Left ventricle myocardium inferior (tissue), 1 donor: ENCODE results near the gene HOXB3. TPM values are rescaled to one million over a fixed set of nuclear protein-coding genes. Genes with fewer than 3 reads are reported as not detected.

Experiments
- DNase-seq: peaks from one replicate; pipeline ENCODE4 v3.0.0-alpha.2; 2020
- H3K27ac ChIP-seq: fragments of 200-600 bp; replicated peaks from 2 replicates; pipeline ENCODE4 v1.8.0; 2021
- H3K27me3 ChIP-seq: fragments of 200-600 bp; 2 replicates; pipeline ENCODE4 v1.8.0; 2021; ENCODE audit warnings: low read depth
- H3K36me3 ChIP-seq: fragments of 200-600 bp; 2 replicates; pipeline ENCODE4 v1.8.0; 2021
- H3K4me1 ChIP-seq: fragments of 200-600 bp; 2 replicates; pipeline ENCODE4 v1.8.0; 2021
- H3K4me3 ChIP-seq: fragments of 200-600 bp; 2 replicates; pipeline ENCODE4 v1.8.0; 2021; ENCODE audit warnings: mild to moderate bottlenecking, moderate library complexity
- H3K9me3 ChIP-seq: fragments of 200-600 bp; replicated peaks from 2 replicates; pipeline ENCODE4 v1.8.0; 2021
- intact Hi-C: fragments of 100-400 bp; cut with micrococcal nuclease; formaldehyde crosslinking; loops from one replicate; pipeline ENCODE4 v1.11.0; 2022
- total RNA-seq: library from RNA; stranded (reverse); fragmentation: NEBNext Ultra II Directional; extraction: Animal tissue kit (Norgen Biotek cat#: 25700); gene quantifications from one replicate; pipeline ENCODE4 v1.2.1, GENCODE V29; 2021
- TF ChIP-seq, protein P1 (sequence below): fragments of 200-600 bp; IDR thresholded peaks from 2 replicates; pipeline ENCODE4 v1.8.0; 2021; ENCODE audit warnings: antibody characterized with exemption, mild to moderate bottlenecking, borderline replicate concordance
- donor health status: DM: no; HTN: yes; CAD: no; lungs with severe emphysema.

Gene HOXB3
- total RNA-seq, 1 donor from 2014 or later, result 0.91 TPM

DNA sequence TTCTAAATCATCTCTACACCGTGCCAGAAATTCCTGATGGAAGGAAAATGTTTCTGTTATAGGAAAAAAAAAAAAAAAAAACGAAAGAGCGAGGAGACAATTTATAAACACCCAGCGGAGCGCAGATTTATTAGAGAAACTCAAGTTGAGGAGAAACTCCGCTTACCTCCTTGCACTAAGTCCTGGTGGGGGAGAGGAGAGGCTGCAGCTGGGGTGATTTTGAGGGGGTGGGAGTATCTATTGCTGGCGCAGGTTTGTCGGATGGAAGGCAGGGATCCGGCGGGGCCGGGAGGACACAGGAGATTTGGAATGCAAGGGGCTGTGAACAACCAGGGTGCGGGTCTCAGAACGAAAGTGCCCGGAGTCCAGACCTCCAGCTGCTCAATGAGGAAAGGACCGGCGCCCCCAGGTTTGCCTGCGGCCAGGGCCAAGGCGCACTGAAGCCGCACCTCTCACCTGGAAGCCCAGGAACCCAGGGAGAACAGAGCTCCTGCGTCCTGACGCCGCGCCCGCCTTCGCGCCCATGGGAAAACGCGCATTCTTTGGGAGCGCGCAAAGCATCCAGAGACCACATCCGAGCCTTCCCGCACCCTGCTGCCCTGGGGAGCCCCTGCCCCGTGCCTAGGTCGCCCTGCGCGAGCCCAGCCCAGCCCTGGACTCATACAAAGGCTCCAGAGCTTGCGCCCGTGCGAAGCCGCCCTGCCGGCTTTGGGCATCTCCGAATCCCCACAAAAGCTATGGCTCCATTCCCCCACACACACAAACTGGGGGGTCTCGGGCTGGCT lies 27.6 kb upstream of the HOXB3 start:
- Histone ChIP-seq H3K4me1 (peaks cover 33% of the 10 kb centered on the region), H3K9me3 (no peaks in the 10 kb centered on the region), H3K27me3 (peaks cover 100% of the 10 kb centered on the region), H3K36me3 (no peaks in the 10 kb centered on the region), H3K27ac (no peak overlapping the region), H3K4me3 (no peak overlapping the region)
- intact Hi-C loops, result loop anchor here (10.0 kb wide), 1 partner anchor 283 kb away; no protein-coding TSS in a partner anchor
- TF ChIP-seq, protein P1, sequence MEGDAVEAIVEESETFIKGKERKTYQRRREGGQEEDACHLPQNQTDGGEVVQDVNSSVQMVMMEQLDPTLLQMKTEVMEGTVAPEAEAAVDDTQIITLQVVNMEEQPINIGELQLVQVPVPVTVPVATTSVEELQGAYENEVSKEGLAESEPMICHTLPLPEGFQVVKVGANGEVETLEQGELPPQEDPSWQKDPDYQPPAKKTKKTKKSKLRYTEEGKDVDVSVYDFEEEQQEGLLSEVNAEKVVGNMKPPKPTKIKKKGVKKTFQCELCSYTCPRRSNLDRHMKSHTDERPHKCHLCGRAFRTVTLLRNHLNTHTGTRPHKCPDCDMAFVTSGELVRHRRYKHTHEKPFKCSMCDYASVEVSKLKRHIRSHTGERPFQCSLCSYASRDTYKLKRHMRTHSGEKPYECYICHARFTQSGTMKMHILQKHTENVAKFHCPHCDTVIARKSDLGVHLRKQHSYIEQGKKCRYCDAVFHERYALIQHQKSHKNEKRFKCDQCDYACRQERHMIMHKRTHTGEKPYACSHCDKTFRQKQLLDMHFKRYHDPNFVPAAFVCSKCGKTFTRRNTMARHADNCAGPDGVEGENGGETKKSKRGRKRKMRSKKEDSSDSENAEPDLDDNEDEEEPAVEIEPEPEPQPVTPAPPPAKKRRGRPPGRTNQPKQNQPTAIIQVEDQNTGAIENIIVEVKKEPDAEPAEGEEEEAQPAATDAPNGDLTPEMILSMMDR, result no peak
- DNase-seq, result no peak

GRCh38 chr17:48616717-48617470 lies 26.9 kb upstream of the HOXB3 start:
- Histone ChIP-seq H3K9me3 (no peaks in the 10 kb centered on the region), H3K36me3 (no peaks in the 10 kb centered on the region), H3K27me3 (peaks cover 100% of the 10 kb centered on the region), H3K4me1 (peaks cover 40% of the 10 kb centered on the region), H3K27ac (no peak overlapping the region), H3K4me3 (no peak overlapping the region)
- intact Hi-C loops, result loop anchor here (10.0 kb wide), 1 partner anchor 282 kb away; no protein-coding TSS in a partner anchor
- TF ChIP-seq, protein P1, result no peak
- no peak for DNase-seq

DNA sequence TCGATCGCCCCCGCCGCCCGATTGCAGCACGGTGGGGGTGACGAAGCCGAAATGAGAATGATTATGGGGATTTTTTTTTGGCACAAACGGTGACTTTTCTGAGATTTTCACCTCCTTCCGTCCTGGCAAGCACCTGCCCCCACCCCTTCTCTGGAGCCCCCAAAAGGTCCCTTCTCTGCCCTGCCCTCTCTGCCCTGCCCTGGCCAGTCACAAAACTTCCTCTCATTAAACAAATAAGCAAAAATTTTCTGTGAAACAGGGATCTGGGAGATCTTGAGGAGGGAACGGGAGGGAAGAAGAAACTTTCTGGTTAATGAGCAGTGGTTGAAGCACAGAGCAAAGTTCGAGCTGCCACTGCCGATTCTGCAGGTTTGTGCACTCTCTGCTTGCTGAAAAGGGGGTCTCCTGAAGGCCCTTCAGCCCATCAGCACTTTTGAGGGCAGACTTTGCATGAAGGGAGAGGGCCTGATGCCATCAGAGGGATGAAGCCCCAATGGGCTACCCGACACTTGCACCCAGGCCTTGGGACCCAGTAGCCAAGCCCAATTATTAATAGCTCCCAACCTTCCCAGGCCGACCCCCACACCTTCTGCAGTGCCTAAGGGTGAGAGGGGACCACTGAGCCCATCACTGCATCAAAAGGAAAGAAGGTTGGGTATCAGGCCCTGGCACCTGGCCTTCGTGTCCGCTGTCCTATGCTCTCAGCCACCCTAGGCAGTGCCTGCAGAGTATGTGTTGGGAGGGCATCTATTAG lies 26.1 kb upstream of the HOXB3 start:
- H3K4me3 ChIP-seq, result no peak overlapping the region
- no peak overlapping the region for H3K27ac ChIP-seq
- intact Hi-C loops, result loop anchor here (10.0 kb wide), 1 partner anchor 281 kb away; no protein-coding TSS in a partner anchor
- peaks cover 100% of the 10 kb centered on the region for H3K27me3 ChIP-seq
- peaks cover 47% of the 10 kb centered on the region for H3K4me1 ChIP-seq
- TF ChIP-seq, protein P1, result no peak
- H3K9me3 ChIP-seq, result no peaks in the 10 kb centered on the region
- no peak for DNase-seq
- H3K36me3 ChIP-seq, result no peaks in the 10 kb centered on the region

- Histone ChIP-seq H3K9me3 (no peaks in the 10 kb centered on the region), H3K27ac (no peak within 1 kb of the TSS), H3K36me3 (no peaks in the 10 kb centered on the region), H3K27me3 (peaks cover 100% of the 10 kb centered on the region), H3K4me1 (peaks cover 55% of the 10 kb centered on the region), H3K4me3 (peak within 1 kb of the TSS; percentile 35)
- TF ChIP-seq, protein P1, result no peak
- no peak for DNase-seq
- intact Hi-C loops, result loop anchor here (10.0 kb wide), 1 partner anchor 281 kb away; no protein-coding TSS in a partner anchor
These were observed 25.3 kb upstream of the HOXB3 start, which contains the start of gene HOXB8 for GRCh38 chr17:48615047-48615962. TSS of gene HOXB8 (minus strand) at chr17:48615292. CDS start at chr17:48614704, 588 bp downstream.
